HCT116 (cell line): ENCODE measurements around the gene KLHL34.

ENCODE experiments used
- ATF3 ChIP-seq: IDR thresholded peaks from 2 replicates; pipeline ENCODE4 v1.6.1; 2012
- CEBPB ChIP-seq: IDR thresholded peaks from 2 replicates; pipeline ENCODE4 v1.6.1; 2012; ENCODE audit warnings: low read depth
- EZH2 ChIP-seq: fragments of 200-600 bp; sonication (generic); IDR thresholded peaks from 2 replicates; pipeline ENCODE4 v1.6.1; 2017; ENCODE audit warnings: antibody characterized with exemption, mixed run types
- JUND ChIP-seq: IDR thresholded peaks from 2 replicates; pipeline ENCODE4 v1.6.1; 2012
- POLR2A ChIP-seq: IDR thresholded peaks from 2 replicates; pipeline ENCODE4 v1.7.0; 2011; ENCODE audit warnings: borderline replicate concordance; ENCODE audit not compliant: insufficient read depth, insufficient read length; ENCODE audit errors: extremely low read depth
- POLR2AphosphoS5 ChIP-seq: IDR thresholded peaks from 2 replicates; pipeline ENCODE4 v1.6.1; 2011; ENCODE audit warnings: mild to moderate bottlenecking, low read depth, low read length, moderate library complexity
- RAD21 ChIP-seq: IDR thresholded peaks from 2 replicates; pipeline ENCODE4 v1.6.1; 2012; ENCODE audit warnings: low read depth, mild to moderate bottlenecking
- SIN3A ChIP-seq: IDR thresholded peaks from 2 replicates; pipeline ENCODE4 v1.6.1; 2012; ENCODE audit warnings: low read depth
- YY1 ChIP-seq: IDR thresholded peaks from 2 replicates; pipeline ENCODE4 v1.6.1; 2011; ENCODE audit warnings: low read length, low read depth, moderate library complexity, mild to moderate bottlenecking; ENCODE audit not compliant: insufficient replicate concordance; ENCODE audit errors: extremely low read depth
- TF ChIP-seq, protein P1 (sequence below), 3 experiments: fragments of 200-600 bp in 1 of 3; sonication (generic) in 1 of 3; IDR thresholded peaks in 2 of 3; conservative IDR thresholded peaks in 1 of 3; 2 replicates each; pipeline ENCODE4 v1.5.1; 2012 to 2017; ENCODE audit warnings: low read depth in 2 of 3, low read length in 2 of 3, antibody characterized with exemption in 1 of 3, borderline replicate concordance in 1 of 3, control low read depth in 1 of 3, mild to moderate bottlenecking in 1 of 3, mixed read lengths in 1 of 3, mixed run types in 1 of 3, moderate library complexity in 1 of 3; ENCODE audit not compliant: insufficient read depth in 1 of 3
- TF ChIP-seq, protein P2 (sequence below): IDR thresholded peaks from 2 replicates; pipeline ENCODE4 v1.6.1; 2011; ENCODE audit warnings: mild to moderate bottlenecking, low read length, moderate library complexity; ENCODE audit not compliant: insufficient replicate concordance; ENCODE audit errors: extremely low read depth

- no peak for TF ChIP-seq ATF3
- TF ChIP-seq CEBPB = no peak
- TF ChIP-seq YY1 = no peak
- no peak for TF ChIP-seq JUND
- TF ChIP-seq, protein P1, sequence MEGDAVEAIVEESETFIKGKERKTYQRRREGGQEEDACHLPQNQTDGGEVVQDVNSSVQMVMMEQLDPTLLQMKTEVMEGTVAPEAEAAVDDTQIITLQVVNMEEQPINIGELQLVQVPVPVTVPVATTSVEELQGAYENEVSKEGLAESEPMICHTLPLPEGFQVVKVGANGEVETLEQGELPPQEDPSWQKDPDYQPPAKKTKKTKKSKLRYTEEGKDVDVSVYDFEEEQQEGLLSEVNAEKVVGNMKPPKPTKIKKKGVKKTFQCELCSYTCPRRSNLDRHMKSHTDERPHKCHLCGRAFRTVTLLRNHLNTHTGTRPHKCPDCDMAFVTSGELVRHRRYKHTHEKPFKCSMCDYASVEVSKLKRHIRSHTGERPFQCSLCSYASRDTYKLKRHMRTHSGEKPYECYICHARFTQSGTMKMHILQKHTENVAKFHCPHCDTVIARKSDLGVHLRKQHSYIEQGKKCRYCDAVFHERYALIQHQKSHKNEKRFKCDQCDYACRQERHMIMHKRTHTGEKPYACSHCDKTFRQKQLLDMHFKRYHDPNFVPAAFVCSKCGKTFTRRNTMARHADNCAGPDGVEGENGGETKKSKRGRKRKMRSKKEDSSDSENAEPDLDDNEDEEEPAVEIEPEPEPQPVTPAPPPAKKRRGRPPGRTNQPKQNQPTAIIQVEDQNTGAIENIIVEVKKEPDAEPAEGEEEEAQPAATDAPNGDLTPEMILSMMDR (IDR thresholded peaks at IDR 0.05 in 2 of 3, conservative IDR thresholded peaks at IDR 0.05 in 1 of 3; ENCODE audit: borderline replicate concordance in 1 of 3, insufficient read depth in 1 of 3, low read depth in 2 of 3, low read length in 2 of 3) = no peak
- TF ChIP-seq POLR2A = no peak
- TF ChIP-seq RAD21 = no peak
- no peak for TF ChIP-seq EZH2
- no peak for TF ChIP-seq POLR2AphosphoS5
- TF ChIP-seq SIN3A = no peak
- TF ChIP-seq, protein P2, sequence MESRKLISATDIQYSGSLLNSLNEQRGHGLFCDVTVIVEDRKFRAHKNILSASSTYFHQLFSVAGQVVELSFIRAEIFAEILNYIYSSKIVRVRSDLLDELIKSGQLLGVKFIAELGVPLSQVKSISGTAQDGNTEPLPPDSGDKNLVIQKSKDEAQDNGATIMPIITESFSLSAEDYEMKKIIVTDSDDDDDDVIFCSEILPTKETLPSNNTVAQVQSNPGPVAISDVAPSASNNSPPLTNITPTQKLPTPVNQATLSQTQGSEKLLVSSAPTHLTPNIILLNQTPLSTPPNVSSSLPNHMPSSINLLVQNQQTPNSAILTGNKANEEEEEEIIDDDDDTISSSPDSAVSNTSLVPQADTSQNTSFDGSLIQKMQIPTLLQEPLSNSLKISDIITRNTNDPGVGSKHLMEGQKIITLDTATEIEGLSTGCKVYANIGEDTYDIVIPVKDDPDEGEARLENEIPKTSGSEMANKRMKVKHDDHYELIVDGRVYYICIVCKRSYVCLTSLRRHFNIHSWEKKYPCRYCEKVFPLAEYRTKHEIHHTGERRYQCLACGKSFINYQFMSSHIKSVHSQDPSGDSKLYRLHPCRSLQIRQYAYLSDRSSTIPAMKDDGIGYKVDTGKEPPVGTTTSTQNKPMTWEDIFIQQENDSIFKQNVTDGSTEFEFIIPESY = no peak
These were observed 47.1 kb upstream of the KLHL34 start for GRCh38 chrX:21705225-21705624.
